HepG2 (cell line): ENCODE measurements around the gene TBCCD1. TPM values are rescaled to one million over a fixed set of nuclear protein-coding genes. Genes with fewer than 3 reads are reported as not detected.

Experiments used
- ATF4 ChIP-seq, 2 experiments: fragments of 450-650 bp in 1 of 2; sonication (generic) in 1 of 2; formaldehyde crosslinking; IDR thresholded peaks; 2 replicates each; pipeline versions ENCODE4 v1.5.0 to v1.8.0; 2020 to 2022; ENCODE audit warnings: mild to moderate bottlenecking in 1 of 2, missing genetic modification reagents in 1 of 2
- MAFG ChIP-seq: sonication (generic); formaldehyde crosslinking; IDR thresholded peaks from 2 replicates; pipeline ENCODE4 v1.5.1; 2020; ENCODE audit warnings: mild to moderate bottlenecking, missing genetic modification reagents
- NR2F1 ChIP-seq, 2 experiments: fragments of 450-650 bp in 1 of 2; formaldehyde crosslinking in 1 of 2; IDR thresholded peaks; 2 replicates each; pipeline versions ENCODE4 v1.5.0 to v1.6.1; 2016 to 2020; ENCODE audit warnings: mild to moderate bottlenecking in 1 of 2, missing compliant biosample characterization in 1 of 2, missing genetic modification reagents in 1 of 2, moderate library complexity in 1 of 2
- ZFP82 ChIP-seq: sonication (generic); formaldehyde crosslinking; IDR thresholded peaks from 2 replicates; pipeline ENCODE4 v1.5.1; 2020; ENCODE audit warnings: mild to moderate bottlenecking, missing genetic modification reagents, borderline replicate concordance
- ZNF142 ChIP-seq: sonication (generic); formaldehyde crosslinking; IDR thresholded peaks from 2 replicates; pipeline ENCODE4 v1.4.0; 2020; ENCODE audit warnings: missing genetic modification reagents
- ZNF335 ChIP-seq: sonication (generic); formaldehyde crosslinking; IDR thresholded peaks from 2 replicates; pipeline ENCODE4 v1.4.0; 2020; ENCODE audit warnings: missing genetic modification reagents
- ZNF460 ChIP-seq: sonication (generic); formaldehyde crosslinking; IDR thresholded peaks from 2 replicates; pipeline ENCODE4 v1.5.1; 2020; ENCODE audit warnings: missing genetic modification reagents, mild to moderate bottlenecking, borderline replicate concordance
- ZNF616 ChIP-seq: sonication (generic); formaldehyde crosslinking; IDR thresholded peaks from 2 replicates; pipeline ENCODE4 v1.5.0; 2020; ENCODE audit warnings: low read depth, mild to moderate bottlenecking, missing genetic modification reagents
- ZNF678 ChIP-seq: sonication (generic); formaldehyde crosslinking; IDR thresholded peaks from 2 replicates; pipeline ENCODE4 v1.4.0; 2020; ENCODE audit warnings: mild to moderate bottlenecking, missing genetic modification reagents
- ZNF749 ChIP-seq: sonication (generic); formaldehyde crosslinking; IDR thresholded peaks from 2 replicates; pipeline ENCODE4 v1.8.0; 2022; ENCODE audit warnings: mild to moderate bottlenecking, missing genetic modification reagents, moderate library complexity, borderline replicate concordance
- polyA plus RNA-seq, 8 experiments: library from polyadenylated mRNA; depleted of rRNA in 3 of 8; stranded (reverse) in 7 of 8; unstranded in 1 of 8; fragments of >200 nt; fragmentation: Illumina TruSeq in 4 of 8; extraction: Trizol in 4 of 8; gene quantifications; 2 replicates each; pipeline versions ENCODE4 v1.2.1 to v1.2.3, GENCODE V29; 2011 to 2016; ENCODE audit warnings: low read depth in 4 of 8, missing spikeins in 1 of 8, mixed read lengths in 1 of 8; ENCODE audit not compliant: insufficient read depth in 1 of 8
- total RNA-seq, 5 experiments: library from RNA; depleted of rRNA; stranded (reverse); fragments of >200 nt; fragmentation: Illumina TruSeq; extraction: Trizol; gene quantifications; 2 replicates each; pipeline ENCODE4 v1.2.3, GENCODE V29; 2016; ENCODE audit warnings: low read depth in 1 of 5
- TF ChIP-seq, protein P1 (sequence below): sonication (generic); formaldehyde crosslinking; IDR thresholded peaks from 2 replicates; pipeline ENCODE4 v1.4.0; 2020; ENCODE audit warnings: missing genetic modification reagents
- TF ChIP-seq, protein P2 (sequence below): sonication (generic); formaldehyde crosslinking; IDR thresholded peaks from 2 replicates; pipeline ENCODE4 v1.5.1; 2020; ENCODE audit warnings: mild to moderate bottlenecking, missing genetic modification reagents

The TBCCD1 gene
- total and polyA plus RNA-seq, 2 of the 13 experiments (the other 11 are each of a cell fraction or from before 2014, with no cell fraction given), result 13.6 to 16.2 TPM

GRCh38 chr3:186598108-186598784 lies 31.1 kb upstream of the TBCCD1 start (continued):
- no peak for TF ChIP-seq ZNF749 (CRISPR knock-in tag)
- TF ChIP-seq, protein P1, sequence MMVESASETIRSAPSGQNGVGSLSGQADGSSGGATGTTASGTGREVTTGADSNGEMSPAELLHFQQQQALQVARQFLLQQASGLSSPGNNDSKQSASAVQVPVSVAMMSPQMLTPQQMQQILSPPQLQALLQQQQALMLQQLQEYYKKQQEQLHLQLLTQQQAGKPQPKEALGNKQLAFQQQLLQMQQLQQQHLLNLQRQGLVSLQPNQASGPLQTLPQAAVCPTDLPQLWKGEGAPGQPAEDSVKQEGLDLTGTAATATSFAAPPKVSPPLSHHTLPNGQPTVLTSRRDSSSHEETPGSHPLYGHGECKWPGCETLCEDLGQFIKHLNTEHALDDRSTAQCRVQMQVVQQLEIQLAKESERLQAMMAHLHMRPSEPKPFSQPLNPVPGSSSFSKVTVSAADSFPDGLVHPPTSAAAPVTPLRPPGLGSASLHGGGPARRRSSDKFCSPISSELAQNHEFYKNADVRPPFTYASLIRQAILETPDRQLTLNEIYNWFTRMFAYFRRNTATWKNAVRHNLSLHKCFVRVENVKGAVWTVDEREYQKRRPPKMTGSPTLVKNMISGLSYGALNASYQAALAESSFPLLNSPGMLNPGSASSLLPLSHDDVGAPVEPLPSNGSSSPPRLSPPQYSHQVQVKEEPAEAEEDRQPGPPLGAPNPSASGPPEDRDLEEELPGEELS, result no peak
- TF ChIP-seq ZNF616 (CRISPR knock-in tag), result no peak
- TF ChIP-seq NR2F1 (CRISPR knock-in tag; IDR thresholded peaks at IDR 0.05), result no peak
- TF ChIP-seq MAFG (CRISPR knock-in tag), result no peak
- no peak for TF ChIP-seq ZFP82
- TF ChIP-seq ZNF678, result no peak
- TF ChIP-seq ZNF460, result no peak
- TF ChIP-seq, protein P2, sequence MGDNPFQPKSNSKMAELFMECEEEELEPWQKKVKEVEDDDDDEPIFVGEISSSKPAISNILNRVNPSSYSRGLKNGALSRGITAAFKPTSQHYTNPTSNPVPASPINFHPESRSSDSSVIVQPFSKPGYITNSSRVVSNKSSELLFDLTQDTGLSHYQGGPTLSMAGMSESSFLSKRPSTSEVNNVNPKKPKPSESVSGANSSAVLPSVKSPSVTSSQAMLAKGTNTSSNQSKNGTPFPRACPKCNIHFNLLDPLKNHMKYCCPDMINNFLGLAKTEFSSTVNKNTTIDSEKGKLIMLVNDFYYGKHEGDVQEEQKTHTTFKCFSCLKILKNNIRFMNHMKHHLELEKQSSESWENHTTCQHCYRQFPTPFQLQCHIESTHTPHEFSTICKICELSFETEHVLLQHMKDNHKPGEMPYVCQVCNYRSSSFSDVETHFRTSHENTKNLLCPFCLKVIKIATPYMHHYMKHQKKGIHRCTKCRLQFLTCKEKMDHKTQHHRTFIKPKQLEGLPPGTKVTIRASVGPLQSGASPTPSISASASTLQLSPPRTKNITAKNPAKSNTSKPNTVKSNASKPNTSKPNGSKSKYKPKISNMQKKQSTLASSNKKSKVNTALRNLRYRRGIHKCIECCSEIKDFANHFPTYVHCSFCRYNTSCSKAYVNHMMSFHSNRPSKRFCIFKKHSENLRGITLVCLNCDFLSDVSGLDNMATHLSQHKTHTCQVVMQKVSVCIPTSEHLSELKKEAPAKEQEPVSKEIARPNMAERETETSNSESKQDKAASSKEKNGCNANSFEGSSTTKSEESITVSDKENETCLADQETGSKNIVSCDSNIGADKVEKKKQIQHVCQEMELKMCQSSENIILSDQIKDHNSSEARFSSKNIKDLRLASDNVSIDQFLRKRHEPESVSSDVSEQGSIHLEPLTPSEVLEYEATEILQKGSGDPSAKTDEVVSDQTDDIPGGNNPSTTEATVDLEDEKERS (CRISPR knock-in tag), result 0 out of 2 replicates have a peak, but pooled peaks have one; percentile 26
- TF ChIP-seq ZNF142, result no peak
- TF ChIP-seq ATF4 (CRISPR knock-in tag; IDR thresholded peaks at IDR 0.05), result no peak
- no peak for TF ChIP-seq ZNF335 (CRISPR knock-in tag)
